ENCODE measurements around the gene TEKT2. TPM values are rescaled to one million over a fixed set of nuclear protein-coding genes. Genes with fewer than 3 reads are reported as not detected.

TEKT2 gene
- total RNA-seq, 1 donor from 2014 or later, result not detected

DNA sequence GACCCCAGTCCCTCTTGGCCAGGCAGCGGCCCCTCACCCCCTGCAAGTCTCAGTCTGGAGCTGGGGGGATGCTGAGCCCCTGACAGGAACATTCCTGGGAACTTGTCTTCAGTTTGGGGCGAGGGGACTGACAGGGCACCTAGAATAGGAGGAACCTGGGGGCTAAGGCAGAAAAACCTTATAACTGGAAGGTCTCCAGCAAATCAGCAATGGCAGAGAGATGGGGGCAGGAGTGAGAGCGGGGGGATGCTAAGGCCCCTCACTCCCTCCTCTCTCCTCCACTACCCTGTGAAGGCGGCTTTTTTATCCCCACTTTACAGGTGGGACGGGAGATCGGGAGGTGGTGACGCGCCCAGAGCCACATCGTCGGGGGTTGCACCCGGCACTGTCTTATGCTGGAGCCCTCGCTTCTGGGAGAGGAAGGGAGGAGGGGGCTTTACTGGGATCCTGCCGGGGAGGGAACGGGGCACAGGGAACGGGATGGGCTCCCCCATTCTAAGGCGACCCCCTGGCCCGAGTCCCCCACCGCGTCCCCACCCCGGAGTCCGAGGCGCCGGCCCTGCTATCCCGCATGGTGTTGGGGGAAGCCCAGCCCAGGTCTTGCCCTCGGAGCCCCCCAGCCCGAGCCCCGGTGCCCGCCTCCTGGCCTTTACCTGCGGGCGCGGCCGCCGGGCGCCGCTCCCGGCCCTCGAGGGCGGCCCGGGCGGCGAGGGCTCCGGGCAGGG is 40.7 kb downstream of the TEKT2 start:
- no peak for ATAC-seq
- intact Hi-C loops (cut with micrococcal nuclease), result no loop called here
- DNase-seq, result no peak

DNA sequence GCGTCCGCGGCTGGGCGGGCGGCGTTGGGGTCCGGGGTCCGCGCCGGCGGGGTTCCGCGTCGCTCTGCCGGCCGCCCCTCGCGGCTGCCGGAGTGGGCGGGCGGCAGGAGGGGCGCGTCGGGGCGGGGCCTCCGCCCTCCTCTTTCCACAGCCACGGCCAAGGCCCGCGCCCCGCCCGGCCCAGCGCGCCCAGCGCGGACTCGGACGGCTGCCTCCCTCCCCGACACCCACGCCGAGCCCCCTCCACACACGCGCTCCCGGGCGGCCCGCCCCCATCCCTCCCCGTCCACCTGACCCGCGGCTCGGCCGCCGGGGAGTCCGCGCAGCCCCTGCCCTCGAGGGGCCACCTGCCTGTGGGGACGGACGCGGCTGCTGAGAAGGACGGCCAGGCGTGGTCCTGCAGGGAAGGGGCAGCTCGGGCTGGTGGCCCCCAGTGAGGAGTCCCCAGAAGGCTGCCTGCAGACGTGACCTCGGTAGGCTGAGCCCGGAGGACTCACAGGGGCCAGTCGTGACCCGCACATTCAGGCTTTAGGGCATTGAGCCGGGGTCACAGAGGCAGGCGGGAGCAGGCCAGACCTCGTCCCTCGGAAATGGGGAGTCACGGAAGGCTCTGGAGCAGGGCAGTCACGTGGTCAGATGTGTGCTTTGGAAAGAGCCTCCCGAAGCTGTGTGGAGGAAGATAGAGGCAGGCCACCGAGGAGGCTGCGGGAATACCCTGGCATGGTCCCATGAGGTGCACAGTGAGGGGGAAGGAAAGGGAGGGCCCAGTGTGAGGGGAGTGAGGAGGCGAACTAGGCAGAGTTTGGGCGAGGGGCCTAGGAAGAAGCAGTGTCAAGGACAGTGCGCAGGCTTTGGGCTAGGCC is 41.5 kb downstream of the TEKT2 start, which contains the start of gene COL8A2:
COL8A2 (minus strand) TSS at position 94 of the 863 bp plus-strand sequence. CDS start 24,980 bp downstream, outside the sequence.
- intact Hi-C loops (cut with micrococcal nuclease), result no loop called here
- ATAC-seq (peak; percentile 80), DNase-seq (peak; percentile 71)

DNA sequence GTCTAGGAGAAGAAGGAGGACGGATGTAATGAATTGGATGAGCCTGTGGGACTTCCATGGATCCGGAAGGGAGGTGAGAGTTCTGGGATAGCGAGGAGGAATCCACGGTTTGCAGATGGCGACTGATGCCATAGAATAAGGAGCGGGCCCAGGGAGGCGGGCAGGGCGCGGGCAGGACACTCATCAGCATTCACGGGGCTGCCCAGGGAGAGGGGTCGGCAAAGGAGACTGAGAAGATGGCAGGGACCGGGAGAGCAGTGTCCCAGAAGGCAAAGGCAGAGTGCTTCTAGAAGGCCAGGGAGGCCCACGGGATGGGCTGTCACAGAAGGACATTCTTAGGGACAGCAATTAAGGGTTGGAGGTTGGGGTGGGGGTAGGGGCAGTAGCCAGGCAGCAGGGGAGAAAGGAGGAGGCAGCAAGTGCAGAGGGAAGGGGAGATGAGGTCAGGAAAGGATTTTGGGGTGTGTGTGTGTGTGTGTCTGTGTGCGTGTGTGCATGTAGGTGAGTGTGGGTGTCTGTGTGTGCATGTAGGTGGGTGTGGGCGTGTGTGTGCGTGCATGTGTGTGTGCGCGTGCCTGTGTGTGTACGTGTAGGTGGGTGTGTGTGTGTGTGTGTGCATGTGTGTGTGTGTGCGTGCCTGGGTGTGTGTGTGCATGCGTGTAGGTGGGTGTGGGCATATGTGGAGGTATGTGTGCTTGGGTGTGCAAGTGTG is 42.3 kb downstream of the TEKT2 start:
- no peak for DNase-seq
- ATAC-seq, result no peak
- intact Hi-C loops (cut with micrococcal nuclease), result no loop called here

DNA sequence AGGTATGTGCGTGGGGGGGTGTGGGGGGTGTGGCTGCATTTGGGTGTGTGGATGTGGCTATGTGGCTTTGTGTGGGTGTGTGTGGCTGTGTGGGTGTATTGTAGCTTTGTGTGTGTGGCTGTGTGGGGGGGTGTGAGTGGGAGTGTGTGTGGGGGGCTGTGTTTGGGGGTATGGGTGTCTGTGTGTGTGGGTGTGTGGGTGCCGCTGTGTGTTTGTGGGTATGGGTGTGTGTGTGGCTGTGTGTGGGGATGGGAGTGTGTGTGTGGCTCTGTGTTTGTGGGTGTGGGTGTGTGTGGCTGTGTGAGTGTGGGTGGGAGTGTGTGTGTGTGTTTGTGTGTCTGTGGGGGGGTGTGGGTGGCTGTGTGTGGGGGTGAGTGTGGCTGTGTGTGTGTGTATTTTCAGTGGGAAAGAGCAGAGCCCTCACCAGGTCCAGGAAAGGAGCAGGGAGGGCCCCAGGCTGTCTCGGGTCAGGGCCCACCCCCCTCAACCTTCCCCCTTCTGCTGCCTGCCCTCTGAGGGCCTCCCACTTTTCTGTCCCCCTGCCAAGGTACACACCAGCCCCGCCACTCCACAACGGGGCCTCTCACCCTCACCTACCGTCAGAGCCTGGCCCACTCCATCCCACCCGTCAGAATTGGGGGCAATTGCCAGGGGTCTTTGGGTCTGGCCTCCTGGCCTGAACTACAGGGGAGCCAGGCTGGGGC is 43.1 kb downstream of the TEKT2 start:
- intact Hi-C loops (cut with micrococcal nuclease), result no loop called here

DNA sequence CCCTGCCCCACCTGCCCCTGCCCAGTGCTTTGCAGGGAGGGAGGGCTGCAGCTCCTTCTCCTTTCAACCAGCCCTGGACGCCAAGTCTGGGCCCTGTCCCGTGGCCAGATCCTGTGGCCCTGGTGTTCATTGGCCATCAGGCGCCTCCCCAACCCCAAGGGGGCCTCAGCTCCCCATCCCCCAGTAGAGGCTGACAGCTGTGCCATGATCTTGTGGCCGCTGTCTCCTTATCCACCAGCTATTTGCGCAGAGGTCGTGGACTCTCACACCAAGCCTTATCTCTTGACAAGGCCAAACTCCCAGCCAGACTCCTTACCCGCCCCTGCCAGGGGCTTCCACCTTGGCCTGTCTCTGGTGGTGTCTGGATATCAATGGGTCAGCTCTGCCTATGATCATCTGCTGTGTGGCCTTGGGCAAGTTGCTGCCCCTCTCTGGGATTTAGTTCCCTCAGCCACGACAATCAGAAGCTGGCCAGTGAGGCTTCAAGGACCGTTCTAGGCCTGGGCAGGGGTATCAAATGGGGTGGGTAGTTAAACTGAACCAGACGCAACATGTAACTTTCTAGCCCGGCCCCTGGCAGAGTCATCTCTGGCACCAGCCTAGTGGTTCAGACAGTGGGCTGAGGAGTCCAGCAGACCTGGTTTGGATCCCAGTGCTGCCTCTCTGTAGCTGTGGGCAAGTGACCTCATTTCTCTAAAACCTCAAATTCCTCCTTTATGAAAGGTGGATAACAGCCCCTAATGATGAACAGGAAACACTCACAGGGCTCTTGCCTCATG is 44.4 kb downstream of the TEKT2 start:
- ATAC-seq (no peak), DNase-seq (no peak)
- intact Hi-C loops (cut with micrococcal nuclease), result no loop called here

More for the DNA sequence above, 43.1 kb downstream of the TEKT2 start:
- ATAC-seq (no peak), DNase-seq (no peak)

DNA sequence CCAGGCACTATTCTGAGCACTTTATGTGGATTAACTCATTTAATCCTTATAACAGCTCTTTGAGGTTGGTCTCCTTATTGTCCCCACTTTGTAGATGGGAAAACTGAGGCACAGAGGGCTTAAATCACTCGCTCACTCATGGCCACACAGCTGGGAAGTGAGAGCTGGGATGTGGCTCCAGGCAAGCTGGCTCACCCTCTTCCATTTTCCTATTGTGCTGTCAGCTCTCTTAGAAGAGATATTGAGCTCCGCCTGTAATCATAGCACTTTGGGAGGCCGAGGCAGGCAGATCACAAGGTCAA is 45.0 kb downstream of the TEKT2 start:
- no peak for ATAC-seq
- no peak for DNase-seq
- intact Hi-C loops (cut with micrococcal nuclease), result no loop called here

DNA sequence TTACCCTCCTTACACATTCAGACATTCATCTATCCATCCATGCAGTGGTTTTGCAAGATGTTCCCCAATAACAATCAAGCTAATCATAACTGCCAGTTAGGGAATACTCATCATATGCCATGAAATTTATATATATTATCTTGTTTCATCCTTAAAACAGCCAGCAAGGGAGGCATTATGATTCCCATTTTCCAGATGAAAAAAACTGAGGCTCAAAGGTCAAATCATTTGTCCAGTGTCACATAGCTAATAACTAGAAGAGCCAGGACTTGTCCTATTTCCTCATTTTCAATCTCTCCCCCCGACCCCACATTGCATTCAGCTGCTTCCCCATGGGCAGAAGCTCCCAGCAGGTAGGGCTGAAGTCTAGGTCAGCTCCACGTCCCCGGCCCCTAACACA is 48.1 kb downstream of the TEKT2 start:
- ATAC-seq (no peak), DNase-seq (no peak)
- intact Hi-C loops (cut with micrococcal nuclease), result no loop called here

DNA sequence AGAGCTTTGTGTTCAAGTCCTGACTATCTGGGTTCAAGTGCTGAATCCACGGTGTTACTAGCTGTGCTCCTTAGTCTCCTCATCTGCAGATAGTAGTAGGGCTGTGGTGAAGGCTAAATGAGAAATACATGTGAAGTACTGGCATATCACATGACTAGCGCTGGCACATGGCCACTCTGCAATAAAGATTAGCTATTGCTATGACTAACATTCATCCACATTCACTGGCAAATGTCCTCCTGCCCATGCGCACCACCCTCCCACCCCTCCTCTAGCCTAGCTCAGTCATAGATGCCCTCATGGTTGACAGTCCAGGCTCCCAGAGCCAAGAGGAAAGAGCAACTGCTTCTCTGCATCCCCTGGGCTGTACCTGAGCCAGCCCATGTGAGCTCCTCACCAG is 49.6 kb downstream of the TEKT2 start:
- ATAC-seq (peak; percentile 55), DNase-seq (peak; percentile 47)
- intact Hi-C loops (cut with micrococcal nuclease), result no loop called here

DNA sequence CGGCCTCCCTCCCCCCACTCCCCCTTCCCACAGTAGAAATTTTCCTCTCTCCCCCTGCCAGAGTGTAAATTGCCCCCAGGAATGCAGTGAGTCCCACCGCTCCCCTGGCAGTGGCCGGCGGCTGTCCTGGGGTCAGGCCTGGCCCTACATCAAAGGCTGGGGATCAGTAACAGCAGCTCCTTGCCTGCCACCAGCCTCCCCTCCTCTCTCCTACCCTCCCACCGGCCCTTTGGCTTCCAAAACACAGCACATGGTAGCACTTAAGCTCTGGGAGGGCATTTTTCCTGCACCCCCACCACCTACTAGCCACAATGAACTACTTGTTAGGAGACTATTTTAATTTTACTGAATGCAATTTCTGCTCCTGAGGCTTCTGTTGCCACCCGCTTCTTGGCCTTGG is 50.1 kb downstream of the TEKT2 start:
- DNase-seq (no peak), ATAC-seq (no peak)
- intact Hi-C loops (cut with micrococcal nuclease), result no loop called here

DNA sequence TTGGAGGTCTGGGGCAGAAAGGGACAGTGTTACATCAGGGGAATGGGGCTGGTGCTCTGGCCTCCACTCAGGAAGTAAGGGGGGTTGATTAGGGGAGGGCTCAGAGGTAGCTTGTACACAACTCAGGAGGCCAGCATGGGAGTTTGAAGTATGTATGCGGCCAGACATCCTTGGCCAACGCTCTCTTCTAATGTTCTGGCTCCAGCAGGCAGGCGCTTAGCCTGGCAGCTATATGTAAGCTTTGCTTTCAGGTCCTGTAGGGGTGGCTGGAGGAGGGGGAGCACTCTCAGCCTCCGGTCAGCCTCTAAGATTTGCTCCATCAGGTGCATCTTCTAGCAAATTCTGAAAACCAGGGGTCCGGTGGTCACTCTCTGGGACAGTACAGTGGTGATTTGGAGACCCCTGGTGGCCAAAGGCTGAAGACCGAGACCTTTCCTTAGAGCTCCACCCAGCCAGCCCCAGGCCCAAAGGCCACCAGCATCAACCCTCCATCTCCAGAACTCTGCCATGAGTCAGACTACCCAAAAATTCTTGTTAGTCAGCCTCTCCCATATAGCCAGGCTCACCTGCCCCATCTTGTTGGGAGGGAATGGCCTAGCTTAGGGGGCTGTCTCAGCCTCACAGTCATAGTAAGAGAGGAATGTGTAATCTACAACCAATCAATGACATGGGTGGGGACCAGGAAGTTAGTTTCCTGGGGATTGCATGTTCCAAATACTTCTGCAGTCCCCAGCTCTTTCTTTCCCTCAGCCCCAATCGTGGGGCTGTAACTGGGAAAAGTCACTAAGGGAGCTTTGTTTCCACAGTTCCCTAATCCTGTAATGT is 50.8 kb downstream of the TEKT2 start:
- peak; percentile 62 for DNase-seq
- intact Hi-C loops (cut with micrococcal nuclease), result no loop called here
- ATAC-seq, result peak; percentile 63

DNA sequence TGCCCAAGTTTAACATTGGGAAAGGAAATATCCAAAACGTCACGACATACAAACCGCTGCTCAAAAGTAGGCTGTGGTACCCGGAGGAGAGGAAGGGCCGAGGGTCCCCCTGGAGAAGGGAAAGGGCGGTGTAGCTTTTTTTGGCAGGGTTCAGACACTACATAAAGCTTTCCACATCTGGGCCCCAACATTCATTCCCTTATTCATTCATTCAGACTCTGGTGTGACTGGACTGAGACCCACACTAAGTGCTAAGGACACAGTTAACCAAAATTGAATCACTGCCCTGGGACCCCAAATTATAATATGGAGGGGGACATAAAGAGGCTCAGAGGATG is 51.4 kb downstream of the TEKT2 start:
- intact Hi-C loops (cut with micrococcal nuclease), result no loop called here
- DNase-seq, result no peak
- no peak for ATAC-seq

DNA sequence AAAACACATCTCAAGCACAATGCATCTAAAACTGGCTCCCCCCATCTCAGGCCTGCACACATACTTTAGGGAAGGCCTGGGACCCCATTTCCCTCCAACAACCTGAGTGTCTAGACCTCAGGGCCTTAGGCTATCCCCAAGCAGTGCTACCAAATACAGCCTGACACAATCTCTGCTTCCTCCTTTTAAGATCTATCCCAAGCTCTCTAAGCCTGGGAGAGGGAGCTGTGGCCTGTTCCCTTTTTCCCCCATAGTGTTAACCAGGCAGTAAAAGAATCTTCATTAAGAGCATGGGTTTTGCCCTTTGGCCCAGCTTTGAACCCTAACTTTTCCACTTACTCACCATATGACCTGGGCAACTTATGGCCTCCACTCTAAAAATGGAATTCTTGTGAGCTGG is 51.9 kb downstream of the TEKT2 start:
- ATAC-seq (peak; percentile 5), DNase-seq (no peak)
- intact Hi-C loops (cut with micrococcal nuclease), result no loop called here

DNA sequence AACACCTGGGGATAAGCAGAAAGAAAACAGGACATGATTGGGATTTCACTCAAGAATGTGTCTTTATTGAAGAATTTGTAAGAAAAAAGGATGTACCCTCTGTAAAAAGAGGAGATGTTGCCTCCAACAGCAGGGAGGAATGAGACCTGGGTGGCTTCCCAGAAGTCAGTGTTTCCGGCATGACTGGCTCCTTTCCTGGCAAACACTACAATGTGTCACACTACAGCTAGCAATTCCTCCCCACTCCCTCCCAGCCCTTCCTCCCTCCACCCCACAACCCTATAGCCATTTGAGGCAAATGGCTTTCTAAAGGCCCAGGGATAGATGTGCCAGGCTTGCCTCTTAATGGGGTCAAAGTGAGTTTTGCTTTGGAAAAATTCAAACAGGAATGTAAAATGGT is 52.6 kb downstream of the TEKT2 start:
- no peak for DNase-seq
- ATAC-seq, result peak; percentile 78

DNA sequence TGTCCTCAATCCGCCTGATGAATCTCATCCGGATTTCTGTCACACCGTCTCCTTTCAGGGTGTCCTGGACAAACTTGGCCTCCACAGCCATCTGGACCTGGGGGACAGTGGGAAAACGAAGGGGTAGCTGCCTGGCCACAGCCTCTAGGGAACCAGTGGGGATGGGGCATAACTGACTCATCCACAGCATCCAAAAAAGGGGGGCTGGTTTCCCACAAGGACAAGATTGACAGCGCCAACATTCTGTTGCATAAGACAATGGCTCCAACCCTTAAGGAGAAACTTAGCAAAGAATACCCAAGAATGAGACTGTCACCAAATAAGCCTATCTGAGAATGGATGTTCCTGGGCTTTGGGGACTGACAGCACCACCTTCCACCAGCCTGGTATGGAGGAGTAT is 53.3 kb downstream of the TEKT2 start:
- DNase-seq (no peak), ATAC-seq (no peak)
- intact Hi-C loops (cut with micrococcal nuclease), result no loop called here

More for the DNA sequence above, 52.6 kb downstream of the TEKT2 start:
- intact Hi-C loops (cut with micrococcal nuclease), result no loop called here

DNA sequence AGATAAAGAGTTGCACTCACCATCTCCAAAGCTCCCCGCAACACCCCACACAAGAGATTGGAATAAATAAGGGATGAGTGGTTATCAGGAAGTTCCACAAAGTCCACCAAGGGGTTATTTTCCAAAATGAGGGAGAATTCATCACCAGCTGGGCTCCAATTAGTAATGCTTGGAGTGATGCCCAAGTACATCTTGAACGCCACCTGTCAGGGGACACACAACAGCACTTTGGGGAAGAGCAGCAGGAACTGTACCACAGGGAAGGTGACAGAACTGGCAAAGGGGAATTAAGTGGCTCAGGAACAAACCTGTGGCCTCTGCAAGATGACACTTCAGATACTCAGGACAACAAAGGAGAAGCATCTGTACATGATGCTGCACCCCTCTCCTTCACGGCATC is 53.9 kb downstream of the TEKT2 start:
- ATAC-seq (no peak), DNase-seq (no peak)
- intact Hi-C loops (cut with micrococcal nuclease), result no loop called here

Measured in left ventricle myocardium superior (tissue), 1 donor.